ENCODE data around the gene INSIG1. TPM values are rescaled to one million over a fixed set of nuclear protein-coding genes. Genes with fewer than 3 reads are reported as not detected.

The INSIG1 gene
- total RNA-seq, 1 experiment from 2014 or later = 92.6 TPM

DNA sequence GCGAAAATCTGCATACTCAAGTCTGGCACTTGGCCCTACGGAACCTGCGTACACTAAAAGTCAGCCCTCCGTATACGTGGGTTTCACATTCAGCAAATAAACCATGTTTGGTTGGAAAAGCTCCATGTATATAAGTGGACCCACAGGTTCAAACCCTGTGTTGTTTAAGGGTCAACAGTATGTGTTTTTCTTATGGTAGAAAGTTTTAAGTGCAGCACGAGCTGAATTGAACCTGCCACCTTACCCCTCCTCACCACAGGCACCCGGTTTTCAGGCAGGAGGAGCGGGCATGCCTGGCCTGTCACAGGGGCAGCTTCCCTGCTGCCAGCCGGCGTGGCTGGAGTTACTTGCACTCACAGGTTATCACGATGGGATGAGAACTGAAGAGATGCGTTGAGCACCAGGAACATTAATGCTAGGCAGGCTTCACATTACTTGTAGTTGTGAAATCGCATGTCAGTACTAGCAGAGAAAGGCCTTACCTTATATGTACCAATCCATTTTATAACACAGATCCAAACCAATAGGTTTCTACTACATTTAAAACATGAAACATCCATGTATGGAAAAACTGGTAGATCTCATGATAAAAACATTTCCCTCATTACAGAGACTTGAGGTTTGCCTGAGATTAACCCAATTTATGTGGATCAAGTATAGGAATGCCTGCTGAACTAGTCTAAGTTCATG lies 12.9 kb downstream of the INSIG1 start:
- H3K27ac ChIP-seq (ENCODE audit: low read length) = no peak overlapping the region
- no peaks in the 10 kb centered on the region; the same call in 1 of the 2 replicates for H3K4me1 ChIP-seq (ENCODE audit: control insufficient read depth, insufficient read depth, low read length)
- peaks cover 23% of the 10 kb centered on the region for H3K36me3 ChIP-seq (ENCODE audit: control insufficient read depth, insufficient read depth, low read length)
- in situ Hi-C loops (cut with HindIII; ENCODE audit: low pct_unique_long_range_greater_than_20kb, low sequenced_read_pairs) = no loop called here
- ATAC-seq (no peak), DNase-seq (ENCODE audit: low read depth, low spot score) (no peak)
- H3K4me3 ChIP-seq (ENCODE audit: low read depth in 2 of 2, low read length in 2 of 2) = no peak overlapping the region
- no peaks in the 10 kb centered on the region for H3K27me3 ChIP-seq (ENCODE audit: control insufficient read depth, insufficient read depth, low read length)
- ChIA-PET CTCF (no interaction called here), POLR2A (no interaction called here)
- no peaks in the 10 kb centered on the region for H3K9me3 ChIP-seq (ENCODE audit: control insufficient read depth, insufficient read depth, low read depth, low read length)
- BruUV-seq (replicated peaks) = no TSS peak
- intact Hi-C loops (cut with micrococcal nuclease; ENCODE audit: unreplicated experiment) = no loop called here
- TF ChIP-seq POLR2AphosphoS5 (IDR thresholded peaks at IDR 0.05; ENCODE audit: low read depth, low read length) (no peak), TCF7L2 (IDR thresholded peaks at IDR 0.05; ENCODE audit: low read depth, low read length) (no peak)
- TF ChIP-seq, protein P1, sequence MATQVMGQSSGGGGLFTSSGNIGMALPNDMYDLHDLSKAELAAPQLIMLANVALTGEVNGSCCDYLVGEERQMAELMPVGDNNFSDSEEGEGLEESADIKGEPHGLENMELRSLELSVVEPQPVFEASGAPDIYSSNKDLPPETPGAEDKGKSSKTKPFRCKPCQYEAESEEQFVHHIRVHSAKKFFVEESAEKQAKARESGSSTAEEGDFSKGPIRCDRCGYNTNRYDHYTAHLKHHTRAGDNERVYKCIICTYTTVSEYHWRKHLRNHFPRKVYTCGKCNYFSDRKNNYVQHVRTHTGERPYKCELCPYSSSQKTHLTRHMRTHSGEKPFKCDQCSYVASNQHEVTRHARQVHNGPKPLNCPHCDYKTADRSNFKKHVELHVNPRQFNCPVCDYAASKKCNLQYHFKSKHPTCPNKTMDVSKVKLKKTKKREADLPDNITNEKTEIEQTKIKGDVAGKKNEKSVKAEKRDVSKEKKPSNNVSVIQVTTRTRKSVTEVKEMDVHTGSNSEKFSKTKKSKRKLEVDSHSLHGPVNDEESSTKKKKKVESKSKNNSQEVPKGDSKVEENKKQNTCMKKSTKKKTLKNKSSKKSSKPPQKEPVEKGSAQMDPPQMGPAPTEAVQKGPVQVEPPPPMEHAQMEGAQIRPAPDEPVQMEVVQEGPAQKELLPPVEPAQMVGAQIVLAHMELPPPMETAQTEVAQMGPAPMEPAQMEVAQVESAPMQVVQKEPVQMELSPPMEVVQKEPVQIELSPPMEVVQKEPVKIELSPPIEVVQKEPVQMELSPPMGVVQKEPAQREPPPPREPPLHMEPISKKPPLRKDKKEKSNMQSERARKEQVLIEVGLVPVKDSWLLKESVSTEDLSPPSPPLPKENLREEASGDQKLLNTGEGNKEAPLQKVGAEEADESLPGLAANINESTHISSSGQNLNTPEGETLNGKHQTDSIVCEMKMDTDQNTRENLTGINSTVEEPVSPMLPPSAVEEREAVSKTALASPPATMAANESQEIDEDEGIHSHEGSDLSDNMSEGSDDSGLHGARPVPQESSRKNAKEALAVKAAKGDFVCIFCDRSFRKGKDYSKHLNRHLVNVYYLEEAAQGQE (IDR thresholded peaks at IDR 0.05; ENCODE audit: insufficient read depth in 1 of 2, low read depth in 2 of 2, low read length in 1 of 2) = no peak

DNA sequence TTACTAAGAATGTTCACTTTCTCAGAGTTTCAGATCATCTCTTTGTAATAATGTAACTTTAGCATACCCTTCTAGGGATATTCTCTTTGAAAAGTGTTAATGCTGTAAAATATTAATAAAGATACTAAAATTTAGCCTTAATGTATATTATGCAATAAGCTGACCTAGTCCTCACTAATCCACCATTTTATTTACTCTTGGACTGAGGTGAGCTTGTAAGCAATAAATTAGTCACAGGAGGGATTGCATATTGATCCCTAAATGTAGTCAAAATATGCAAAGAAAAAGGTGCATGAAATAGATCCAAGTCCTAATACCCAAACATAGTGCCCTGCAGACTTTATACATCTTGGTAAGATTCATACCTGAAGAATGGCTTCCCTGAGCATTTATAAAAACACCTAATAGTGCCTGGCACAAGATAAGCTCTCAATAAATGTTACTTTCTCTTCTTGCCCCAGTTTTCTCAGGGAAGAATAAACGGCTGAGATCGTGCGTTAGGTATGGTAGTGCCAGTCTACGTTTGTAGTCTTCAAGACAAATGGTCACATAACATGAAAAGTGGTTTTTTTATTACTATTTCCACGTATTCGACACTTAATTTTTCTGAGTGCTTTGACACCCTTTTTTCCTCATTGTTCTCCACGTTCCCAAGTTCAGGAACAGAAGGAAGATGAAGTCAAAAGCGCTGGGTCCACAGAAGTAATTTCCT lies 14.3 kb downstream of the INSIG1 start:
- DNase-seq (ENCODE audit: low read depth, low spot score) (no peak), ATAC-seq (no peak)
- Histone ChIP-seq H3K36me3 (ENCODE audit: control insufficient read depth, insufficient read depth, low read length) (peaks cover 23% of the 10 kb centered on the region), H3K27me3 (ENCODE audit: control insufficient read depth, insufficient read depth, low read length) (no peaks in the 10 kb centered on the region), H3K9me3 (ENCODE audit: control insufficient read depth, insufficient read depth, low read depth, low read length) (no peaks in the 10 kb centered on the region), H3K4me1 (ENCODE audit: control insufficient read depth, insufficient read depth, low read length) (no peaks in the 10 kb centered on the region; the same call in 1 of the 2 replicates), H3K4me3 (ENCODE audit: low read depth in 2 of 2, low read length in 2 of 2) (no peak overlapping the region), H3K27ac (ENCODE audit: low read length) (no peak overlapping the region)
- intact Hi-C loops (cut with micrococcal nuclease; ENCODE audit: unreplicated experiment) (no loop called here), in situ Hi-C loops (cut with HindIII; ENCODE audit: low pct_unique_long_range_greater_than_20kb, low sequenced_read_pairs) (no loop called here)
- POLR2A ChIA-PET = no interaction called here
- CTCF ChIA-PET = no interaction called here
- TF ChIP-seq, protein P1 (IDR thresholded peaks at IDR 0.05; ENCODE audit: insufficient read depth in 1 of 2, low read depth in 2 of 2, low read length in 1 of 2) = no peak
- no peak for TF ChIP-seq SIN3A (IDR thresholded peaks at IDR 0.05; ENCODE audit: borderline replicate concordance, insufficient read depth, low read depth, low read length)
- TF ChIP-seq, protein P2, sequence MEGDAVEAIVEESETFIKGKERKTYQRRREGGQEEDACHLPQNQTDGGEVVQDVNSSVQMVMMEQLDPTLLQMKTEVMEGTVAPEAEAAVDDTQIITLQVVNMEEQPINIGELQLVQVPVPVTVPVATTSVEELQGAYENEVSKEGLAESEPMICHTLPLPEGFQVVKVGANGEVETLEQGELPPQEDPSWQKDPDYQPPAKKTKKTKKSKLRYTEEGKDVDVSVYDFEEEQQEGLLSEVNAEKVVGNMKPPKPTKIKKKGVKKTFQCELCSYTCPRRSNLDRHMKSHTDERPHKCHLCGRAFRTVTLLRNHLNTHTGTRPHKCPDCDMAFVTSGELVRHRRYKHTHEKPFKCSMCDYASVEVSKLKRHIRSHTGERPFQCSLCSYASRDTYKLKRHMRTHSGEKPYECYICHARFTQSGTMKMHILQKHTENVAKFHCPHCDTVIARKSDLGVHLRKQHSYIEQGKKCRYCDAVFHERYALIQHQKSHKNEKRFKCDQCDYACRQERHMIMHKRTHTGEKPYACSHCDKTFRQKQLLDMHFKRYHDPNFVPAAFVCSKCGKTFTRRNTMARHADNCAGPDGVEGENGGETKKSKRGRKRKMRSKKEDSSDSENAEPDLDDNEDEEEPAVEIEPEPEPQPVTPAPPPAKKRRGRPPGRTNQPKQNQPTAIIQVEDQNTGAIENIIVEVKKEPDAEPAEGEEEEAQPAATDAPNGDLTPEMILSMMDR (IDR thresholded peaks at IDR 0.05) = no peak
- TF ChIP-seq TCF7L2 (IDR thresholded peaks at IDR 0.05; ENCODE audit: low read depth, low read length) = no peak
- no peak for TF ChIP-seq POLR2AphosphoS5 (IDR thresholded peaks at IDR 0.05; ENCODE audit: low read depth, low read length)
- no TSS peak for BruUV-seq (replicated peaks)
